GM21515 (cell line): Measurements from ENCODE around the gene CRIP2.

ENCODE experiments used
- ATAC-seq: cut with Tn5 transposase; IDR thresholded peaks from one replicate; pipeline ENCODE4 v1.9.1; 2021; ENCODE audit not compliant: unreplicated experiment

The CRIP2 gene

GRCh38 chr14:105442834-105443233 is 31.8 kb upstream of the CRIP2 start:
- no peak for ATAC-seq

GRCh38 chr14:105444859-105445258 is 29.8 kb upstream of the CRIP2 start:
- no peak for ATAC-seq

- ATAC-seq, result no peak
Measured at GRCh38 chr14:105445290-105445689, 29.3 kb upstream of the CRIP2 start.

- ATAC-seq, result no peak
Measured at GRCh38 chr14:105445901-105446845, 28.4 kb upstream of the CRIP2 start.

- no peak for ATAC-seq
Measured at GRCh38 chr14:105446971-105447370, 27.6 kb upstream of the CRIP2 start.

- no peak for ATAC-seq
Measured at GRCh38 chr14:105447651-105448640, 26.7 kb upstream of the CRIP2 start.

GRCh38 chr14:105448706-105449111 is 25.9 kb upstream of the CRIP2 start:
- ATAC-seq, result no peak

- ATAC-seq, result no peak
Measured at GRCh38 chr14:105449276-105450122, 25.1 kb upstream of the CRIP2 start.

- no peak for ATAC-seq
Measured at GRCh38 chr14:105450123-105450505, 24.5 kb upstream of the CRIP2 start.

GRCh38 chr14:105450864-105451720 is 23.5 kb upstream of the CRIP2 start:
- ATAC-seq, result no peak

GRCh38 chr14:105452963-105453362 is 21.7 kb upstream of the CRIP2 start:
- ATAC-seq, result no peak

GRCh38 chr14:105453847-105454246 is 20.8 kb upstream of the CRIP2 start:
- ATAC-seq, result no peak

GRCh38 chr14:105455086-105455640 is 19.5 kb upstream of the CRIP2 start:
- no peak for ATAC-seq

- ATAC-seq, result no peak
Measured at GRCh38 chr14:105455766-105456660, 18.6 kb upstream of the CRIP2 start.

GRCh38 chr14:105456736-105457617 is 17.6 kb upstream of the CRIP2 start:
- ATAC-seq, result no peak

GRCh38 chr14:105458010-105458409 is 16.6 kb upstream of the CRIP2 start:
- ATAC-seq, result no peak

GRCh38 chr14:105458571-105458970 is 16.1 kb upstream of the CRIP2 start:
- ATAC-seq, result no peak
